ENCODE results near the gene STXBP2. TPM values are rescaled to one million over a fixed set of nuclear protein-coding genes. Genes with fewer than 3 reads are reported as not detected.

Gene STXBP2
- polyA plus RNA-seq, 1 of the 3 experiments (the other 2 are of a cell fraction): 4.7 TPM

GRCh38 chr19:7629347-7630054 lies 7.4 kb upstream of the STXBP2 start, which contains the start of the genes PET100 and XAB2:
Gene PET100, plus strand, starts transcription at chr19:7629793. Its CDS starts 41 bp downstream, at chr19:7629834.
Gene XAB2, minus strand, starts transcription at chr19:7629545. Its CDS starts 18 bp downstream, at chr19:7629527.
- ChIA-PET POLR2A (interaction anchor here (0.6 to 3.1 kb wide), 9 partner anchors 10 to 795 kb away, joined by 3 to 16 read pairs (median 5); partner anchors contain the start of genes CAMSAP3 and TRAPPC5), CTCF (interaction anchor here (0.9 to 2.4 kb wide), 7 partner anchors 10 to 275 kb away, joined by 3 to 21 read pairs (median 5); partner anchors contain the start of gene TRAPPC5)
- H3K4me3 ChIP-seq (ENCODE audit: low read depth in 2 of 2, low read length in 1 of 2): peak within 1 kb of the TSS; percentile 100
- H3K4me2 ChIP-seq: peak within 1 kb of the TSS; percentile 93
- H3K27me3 ChIP-seq (ENCODE audit: insufficient read depth): no peaks in the 10 kb centered on the region; the same call in 1 of the 2 replicates
- H3F3A ChIP-seq (replicated peaks; ENCODE audit: insufficient read depth): no peaks in the 10 kb centered on the region
- peak within 1 kb of the TSS; percentile 51 to 73; a peak in 3 of 4 replicates for H3K27ac ChIP-seq (ENCODE audit: low read depth in 2 of 2, low read length in 1 of 2)
- H4K20me1 ChIP-seq (ENCODE audit: insufficient read depth): 0 out of 2 replicates have a peak, but pooled peaks cover 5% of the 10 kb centered on the region
- H3K79me2 ChIP-seq (ENCODE audit: insufficient read depth): peaks cover 49% of the 10 kb centered on the region
- 2% methylated on average over 40 of the region's 40 CpGs for WGBS (ENCODE audit: low lambda C conversion rate)
- H3K4me1 ChIP-seq (ENCODE audit: control insufficient read depth in 1 of 2, insufficient read depth in 2 of 2, low read depth in 1 of 2, low read length in 1 of 2): peaks cover 8 to 20% of the 10 kb centered on the region in 2 experiments; a peak in 2 of 4 replicates
- H3K9ac ChIP-seq: peak within 1 kb of the TSS; percentile 99
- no peaks in the 10 kb centered on the region for H3K9me2 ChIP-seq
- H3K9me3 ChIP-seq: no peaks in the 10 kb centered on the region
- peak; percentile 97 for DNase-seq
- peaks cover 0 to 19% of the 10 kb centered on the region in 2 experiments for H3K36me3 ChIP-seq (replicated peaks in 1 of 2; ENCODE audit: control insufficient read depth in 1 of 2, insufficient read depth in 2 of 2, low read length in 1 of 2)
- peak within 1 kb of the TSS; percentile 87 for H2AFZ ChIP-seq (ENCODE audit: low read depth)
- TF ChIP-seq MXI1 (IDR thresholded peaks at IDR 0.05; ENCODE audit: low read depth, low read length): peak; percentile 81; the same call in 1 of the 2 replicates
- no peak for TF ChIP-seq TEAD4 (IDR thresholded peaks at IDR 0.05; ENCODE audit: borderline replicate concordance, insufficient read depth)
- TF ChIP-seq REST (IDR thresholded peaks at IDR 0.05; ENCODE audit: low read depth, low read length): no peak
- TF ChIP-seq NFIC (IDR thresholded peaks at IDR 0.05; ENCODE audit: borderline replicate concordance): no peak
- TF ChIP-seq CHD2 (IDR thresholded peaks at IDR 0.05; ENCODE audit: low read length, partially characterized antibody): peak; percentile 70
- peak; percentile 89 for TF ChIP-seq GABPA (IDR thresholded peaks at IDR 0.05; ENCODE audit: low read depth)
- no peak for TF ChIP-seq CTCF (IDR thresholded peaks at IDR 0.05)
- TF ChIP-seq MAX (IDR thresholded peaks at IDR 0.05; ENCODE audit: low read depth): peak; percentile 68
- no peak for TF ChIP-seq FOSL2 (IDR thresholded peaks at IDR 0.05; ENCODE audit: borderline replicate concordance, low read depth)
- peak; percentile 83 for TF ChIP-seq POLR2AphosphoS5 (IDR thresholded peaks at IDR 0.05; ENCODE audit: low read depth, low read length)
- no peak for TF ChIP-seq USF2 (IDR thresholded peaks at IDR 0.05; ENCODE audit: borderline replicate concordance, low read depth, low read length)
- no peak for TF ChIP-seq MEF2A (IDR thresholded peaks at IDR 0.05; ENCODE audit: borderline replicate concordance, low read depth)
- no peak for TF ChIP-seq RXRA (IDR thresholded peaks at IDR 0.05; ENCODE audit: borderline replicate concordance, low read depth)
- TF ChIP-seq RFX5 (IDR thresholded peaks at IDR 0.05; ENCODE audit: low read length): 0 out of 2 replicates have a peak, but pooled peaks have one; percentile 58
- TF ChIP-seq JUND (IDR thresholded peaks at IDR 0.05): no peak
- TF ChIP-seq TCF12 (IDR thresholded peaks at IDR 0.05): no peak
- TF ChIP-seq FOXJ3 (CRISPR knock-in tag; IDR thresholded peaks at IDR 0.05): peak; percentile 74
- no peak; the same call in none of the 2 replicates for TF ChIP-seq TAF1 (IDR thresholded peaks at IDR 0.05; ENCODE audit: borderline replicate concordance, low read depth, low read length)
- peak; percentile 57; the same call in 1 of the 2 replicates for TF ChIP-seq ZBTB33 (IDR thresholded peaks at IDR 0.05; ENCODE audit: borderline replicate concordance, low read depth)
- TF ChIP-seq NRF1 (IDR thresholded peaks at IDR 0.05; ENCODE audit: low read depth, low read length): no peak
- peak; percentile 84 for TF ChIP-seq IRF3 (IDR thresholded peaks at IDR 0.05; ENCODE audit: low read depth, low read length)
- no peak for TF ChIP-seq SIN3A (IDR thresholded peaks at IDR 0.05; ENCODE audit: borderline replicate concordance, low read depth, low read length)
